ENCODE results near the gene CABP4.

CABP4 gene

GRCh38 chr11:67455054-67455453 lies at the start of gene CABP4:
TSS of gene CABP4 (plus strand) at chr11:67455354. CDS start at chr11:67455424, 70 bp downstream.
- DNase-seq (ENCODE audit: low read depth, low spot score): no peak

DNA sequence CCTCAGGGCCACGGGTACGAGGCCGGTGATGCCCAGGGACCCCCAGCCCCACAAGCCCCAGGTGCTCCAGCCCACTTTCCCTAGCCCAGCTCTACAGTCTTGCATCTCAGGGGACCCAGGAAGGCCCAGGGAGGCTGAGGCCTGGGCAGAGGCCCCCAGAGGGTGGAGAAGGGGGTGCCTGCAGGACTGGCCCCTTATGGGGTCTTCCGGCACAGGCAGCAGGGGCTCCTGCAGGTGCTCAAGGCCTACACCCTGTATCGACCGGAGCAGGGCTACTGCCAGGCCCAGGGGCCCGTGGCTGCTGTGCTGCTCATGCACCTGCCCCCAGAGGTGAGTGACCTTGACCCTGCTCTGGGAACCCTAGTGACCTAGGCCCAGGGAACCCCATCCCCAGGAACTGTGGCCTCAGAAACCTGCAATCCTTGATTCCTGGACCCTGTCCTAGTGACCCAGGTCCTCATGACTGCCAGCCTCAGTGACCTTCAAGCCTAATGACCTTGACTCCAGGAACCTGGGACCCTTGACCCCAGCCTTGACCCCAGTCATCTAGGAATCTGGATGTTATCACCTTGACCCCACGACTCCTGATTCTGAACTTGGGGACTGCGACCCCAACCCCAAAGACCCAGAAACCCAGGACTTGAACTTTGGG lies 49.3 kb upstream of the CABP4 start:
- DNase-seq (ENCODE audit: low read depth, low spot score): no peak

DNA sequence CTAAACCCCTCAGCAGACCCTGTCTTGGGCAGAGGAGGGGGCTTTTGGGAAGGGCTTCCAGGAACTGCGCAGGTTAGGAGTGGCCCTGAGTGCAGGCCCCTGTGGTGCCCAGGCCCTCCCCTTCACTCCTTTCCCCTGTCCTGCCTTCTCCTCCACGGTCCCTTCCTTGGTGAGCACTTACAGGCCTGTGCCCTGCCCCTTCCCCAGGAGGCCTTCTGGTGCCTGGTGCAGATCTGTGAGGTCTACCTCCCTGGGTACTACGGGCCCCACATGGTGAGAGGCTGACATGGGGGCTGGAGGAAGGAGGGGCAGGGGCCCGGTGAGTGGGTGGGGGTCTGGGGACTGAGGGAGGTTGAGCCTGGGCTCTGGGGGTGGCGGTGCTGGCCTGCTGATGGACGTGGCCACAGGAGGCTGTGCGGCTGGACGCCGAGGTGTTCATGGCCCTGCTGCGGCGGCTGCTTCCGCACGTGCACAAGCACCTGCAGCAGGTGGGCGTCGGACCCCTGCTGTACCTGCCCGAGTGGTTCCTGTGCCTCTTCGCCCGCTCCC lies 48.7 kb upstream of the CABP4 start:
- no peak for DNase-seq (ENCODE audit: low read depth, low spot score)

GRCh38 chr11:67406969-67407687 lies 48.0 kb upstream of the CABP4 start:
- DNase-seq (ENCODE audit: low read depth, low spot score): no peak

DNA sequence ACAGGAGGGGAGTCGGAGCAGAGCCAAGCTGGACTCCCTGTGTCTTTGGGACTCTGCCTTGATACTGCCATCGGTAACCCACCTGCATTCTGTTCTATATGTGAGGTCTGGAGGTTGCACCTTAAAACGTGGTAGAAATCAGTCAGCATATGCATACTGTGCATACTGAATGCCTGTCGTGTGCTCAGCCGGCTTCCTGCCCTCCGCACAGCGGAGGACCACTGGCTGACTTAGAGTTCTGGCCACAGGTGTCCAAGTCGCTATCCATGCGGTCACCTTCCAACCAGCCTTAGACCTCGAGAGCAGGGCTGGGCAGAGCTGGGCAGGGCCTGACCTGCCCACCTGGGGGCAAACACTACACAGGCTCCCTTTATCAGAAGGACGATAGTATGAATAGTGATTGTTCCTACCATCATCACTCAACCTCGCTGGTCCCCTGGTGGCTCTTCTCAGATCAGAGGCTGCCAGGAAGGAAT lies 47.4 kb upstream of the CABP4 start:
- no peak for DNase-seq (ENCODE audit: low read depth, low spot score)

DNA sequence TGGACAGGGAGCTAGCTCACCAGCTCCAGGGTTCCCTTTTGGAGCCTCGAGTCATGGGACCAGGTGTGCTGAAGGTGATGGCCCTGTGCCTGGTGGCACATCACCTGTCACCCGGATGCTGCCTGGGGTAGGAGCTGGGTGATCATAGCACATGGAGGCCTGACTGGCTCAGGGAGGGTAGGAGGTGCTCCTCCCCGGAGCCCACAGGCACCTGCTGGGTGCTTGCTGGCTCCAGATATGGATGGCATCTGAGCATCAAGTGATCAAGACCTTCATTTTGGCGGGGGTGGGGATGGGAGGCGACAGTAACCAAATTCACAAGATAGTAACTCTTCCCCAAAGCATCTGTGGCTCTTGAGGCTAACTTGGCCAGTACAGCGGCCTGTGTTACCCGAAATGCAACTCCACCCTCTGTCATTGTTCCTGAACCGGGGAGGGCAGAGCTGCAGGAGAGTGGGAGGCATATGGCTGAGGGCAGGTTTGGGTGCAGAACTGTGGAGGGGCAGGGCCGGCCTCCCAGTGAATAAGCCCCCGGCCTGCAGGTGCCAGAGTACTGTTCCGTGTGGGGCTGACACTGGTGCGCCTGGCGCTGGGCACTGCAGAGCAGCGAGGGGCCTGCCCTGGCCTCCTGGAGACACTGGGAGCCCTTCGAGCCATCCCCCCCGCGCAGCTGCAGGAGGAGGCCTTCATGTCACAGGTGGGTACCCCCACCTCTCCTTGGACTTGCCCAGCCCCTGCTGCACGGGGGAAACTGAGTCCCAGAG lies 46.5 kb upstream of the CABP4 start:
- DNase-seq (ENCODE audit: low read depth, low spot score): no peak

DNA sequence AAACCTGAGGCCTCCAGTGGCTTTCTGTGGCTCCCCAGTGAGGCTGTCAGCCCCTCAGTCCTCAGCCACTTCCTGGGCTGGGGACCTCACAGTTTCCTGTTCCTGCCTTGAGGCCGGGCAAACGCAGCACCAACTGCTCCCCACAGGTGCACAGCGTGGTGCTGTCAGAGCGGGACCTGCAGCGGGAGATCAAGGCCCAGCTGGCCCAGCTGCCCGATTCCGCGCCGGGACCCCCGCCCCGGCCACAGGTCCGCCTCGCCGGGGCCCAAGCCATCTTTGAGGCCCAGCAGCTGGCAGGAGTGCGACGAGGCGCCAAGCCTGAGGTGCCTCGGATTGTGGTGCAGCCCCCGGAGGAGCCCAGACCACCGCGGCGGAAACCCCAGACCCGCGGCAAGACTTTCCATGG lies 45.9 kb upstream of the CABP4 start:
- DNase-seq (ENCODE audit: low read depth, low spot score): no peak

GRCh38 chr11:67409781-67410368 lies 45.3 kb upstream of the CABP4 start:
- no peak for DNase-seq (ENCODE audit: low read depth, low spot score)

DNA sequence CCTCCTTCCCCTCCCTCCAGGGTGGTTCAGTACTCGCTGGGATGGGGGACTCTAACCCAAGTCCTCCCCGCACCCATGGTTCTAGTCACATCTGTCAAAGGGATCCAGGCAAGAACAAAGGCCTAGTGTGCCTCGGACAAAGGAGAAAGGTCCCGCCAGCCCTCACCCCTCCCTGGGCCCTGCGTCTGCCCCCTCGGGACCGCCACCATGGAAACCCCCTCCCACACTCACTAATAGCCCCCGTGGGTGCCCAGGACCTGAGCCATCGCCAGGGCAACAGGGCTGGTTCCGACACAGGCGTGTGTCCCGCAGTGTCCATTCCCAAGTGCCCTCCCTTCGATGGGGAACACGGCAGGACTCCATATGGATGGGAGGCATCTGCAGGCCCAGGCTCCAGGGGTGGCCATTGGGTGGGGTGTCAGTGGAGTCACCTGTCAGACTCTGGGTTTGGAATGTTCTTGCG lies 44.8 kb upstream of the CABP4 start:
- DNase-seq (ENCODE audit: low read depth, low spot score): no peak

GRCh38 chr11:67410984-67411784 lies 44.0 kb upstream of the CABP4 start:
- DNase-seq (ENCODE audit: low read depth, low spot score): no peak

DNA sequence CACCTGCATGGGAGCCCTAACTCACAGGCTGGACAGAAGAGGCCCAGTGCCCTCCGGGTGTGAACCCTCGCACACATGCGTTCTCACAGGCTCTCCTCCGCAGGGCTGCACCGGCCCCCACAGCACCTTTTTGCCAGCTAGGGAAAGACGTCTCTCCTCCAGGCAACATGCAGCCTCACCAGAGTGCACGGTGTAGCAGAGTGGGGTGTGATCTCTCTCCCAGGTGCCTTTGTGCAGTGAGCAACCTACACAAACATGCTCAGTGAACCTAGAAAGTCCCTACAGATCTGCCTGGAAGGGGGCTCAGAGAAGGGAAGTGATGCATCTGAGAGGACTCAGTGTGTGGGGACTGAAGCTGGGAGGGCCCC lies 43.4 kb upstream of the CABP4 start:
- DNase-seq (ENCODE audit: low read depth, low spot score): no peak

GRCh38 chr11:67412495-67413179 lies 42.5 kb upstream of the CABP4 start:
- DNase-seq (ENCODE audit: low read depth, low spot score): no peak

- DNase-seq (ENCODE audit: low read depth, low spot score): no peak
These were observed 41.8 kb upstream of the CABP4 start for GRCh38 chr11:67413266-67413849.

GRCh38 chr11:67415501-67416304 lies 39.5 kb upstream of the CABP4 start, which contains the start of gene CARNS1:
TSS of gene CARNS1 (plus strand) at chr11:67415678. CDS start at chr11:67416200, 522 bp downstream.
- DNase-seq (ENCODE audit: low read depth, low spot score): no peak

- no peak for DNase-seq (ENCODE audit: low read depth, low spot score)
These were observed 38.5 kb upstream of the CABP4 start for GRCh38 chr11:67416416-67417335.

- DNase-seq (ENCODE audit: low read depth, low spot score): no peak
These were observed 37.7 kb upstream of the CABP4 start for GRCh38 chr11:67417425-67417824.

DNA sequence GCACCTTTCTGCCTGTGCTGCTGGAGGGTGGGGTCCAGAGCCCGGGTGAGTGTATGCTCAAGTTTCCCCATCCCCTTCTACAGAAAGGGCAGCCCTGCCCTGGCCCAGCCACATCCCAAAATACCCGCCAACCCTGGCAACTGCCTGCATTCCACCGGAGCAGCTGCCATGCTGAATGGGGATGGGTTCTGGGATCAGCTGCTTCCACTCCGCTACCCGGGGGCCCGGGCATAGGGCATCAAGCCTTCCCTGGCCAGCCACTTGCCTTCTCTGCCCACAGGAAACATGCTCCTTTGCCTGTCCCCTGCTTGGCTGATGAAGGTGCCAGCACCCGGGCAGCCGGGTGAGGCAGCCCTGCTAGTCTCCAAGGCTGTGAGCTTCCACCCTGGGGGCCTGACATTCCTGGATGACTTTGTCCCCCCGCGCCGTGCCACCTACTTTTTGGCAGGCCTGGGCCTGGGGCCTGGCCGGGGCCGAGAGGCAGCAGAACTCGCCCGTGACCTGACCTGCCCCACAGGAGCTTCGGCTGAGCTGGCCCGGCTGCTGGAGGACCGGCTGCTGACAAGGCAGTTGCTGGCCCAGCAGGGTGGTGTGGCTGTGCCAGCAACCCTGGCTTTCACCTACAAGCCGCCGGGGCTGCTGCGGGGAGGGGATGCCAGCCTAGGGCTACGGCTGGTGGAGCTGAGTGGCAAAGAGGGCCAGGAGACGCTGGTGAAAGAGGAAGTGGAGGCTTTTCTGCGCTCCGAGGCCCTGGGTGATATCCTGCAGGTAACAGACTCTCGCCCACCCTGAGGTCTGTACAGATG lies 36.5 kb upstream of the CABP4 start:
- DNase-seq (ENCODE audit: low read depth, low spot score): no peak
